ENCODE measurements around the gene LRRC23. TPM values are rescaled to one million over a fixed set of nuclear protein-coding genes. Genes with fewer than 3 reads are reported as not detected.

Gene LRRC23
- total and polyA plus RNA-seq, 2 of the 13 experiments (the other 11 are each of a cell fraction or from before 2014, with no cell fraction given) = 6.0 to 7.8 TPM

- TF ChIP-seq ZBTB42 (CRISPR knock-in tag; IDR thresholded peaks at IDR 0.05) = 0 out of 2 replicates have a peak, but pooled peaks have one; percentile 40
- TF ChIP-seq JARID2 (CRISPR knock-in tag; IDR thresholded peaks at IDR 0.05; ENCODE audit: insufficient replicate concordance) = no peak
- TF ChIP-seq MAX (IDR thresholded peaks at IDR 0.05) = peak; percentile 84
- no peak for TF ChIP-seq CERS6 (CRISPR knock-in tag; IDR thresholded peaks at IDR 0.05)
- peak; percentile 91 for TF ChIP-seq SKI (IDR thresholded peaks at IDR 0.05; ENCODE audit: partially characterized antibody)
- TF ChIP-seq, protein P1, sequence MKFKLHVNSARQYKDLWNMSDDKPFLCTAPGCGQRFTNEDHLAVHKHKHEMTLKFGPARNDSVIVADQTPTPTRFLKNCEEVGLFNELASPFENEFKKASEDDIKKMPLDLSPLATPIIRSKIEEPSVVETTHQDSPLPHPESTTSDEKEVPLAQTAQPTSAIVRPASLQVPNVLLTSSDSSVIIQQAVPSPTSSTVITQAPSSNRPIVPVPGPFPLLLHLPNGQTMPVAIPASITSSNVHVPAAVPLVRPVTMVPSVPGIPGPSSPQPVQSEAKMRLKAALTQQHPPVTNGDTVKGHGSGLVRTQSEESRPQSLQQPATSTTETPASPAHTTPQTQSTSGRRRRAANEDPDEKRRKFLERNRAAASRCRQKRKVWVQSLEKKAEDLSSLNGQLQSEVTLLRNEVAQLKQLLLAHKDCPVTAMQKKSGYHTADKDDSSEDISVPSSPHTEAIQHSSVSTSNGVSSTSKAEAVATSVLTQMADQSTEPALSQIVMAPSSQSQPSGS (CRISPR knock-in tag; IDR thresholded peaks at IDR 0.05) = peak; percentile 57; the same call in 1 of the 2 replicates
- TF ChIP-seq GMEB1 (CRISPR knock-in tag; IDR thresholded peaks at IDR 0.05; ENCODE audit: borderline replicate concordance) = peak; percentile 93
- no peak for TF ChIP-seq ZNF83 (CRISPR knock-in tag; IDR thresholded peaks at IDR 0.05; ENCODE audit: borderline replicate concordance)
- TF ChIP-seq LCORL (IDR thresholded peaks at IDR 0.05) = no peak
- peak; percentile 94 for TF ChIP-seq LCORL (CRISPR knock-in tag; IDR thresholded peaks at IDR 0.05)
- no peak for TF ChIP-seq GTF2F1 (IDR thresholded peaks at IDR 0.05; ENCODE audit: low read length)
- TF ChIP-seq ZNF670 (CRISPR knock-in tag; IDR thresholded peaks at IDR 0.05; ENCODE audit: borderline replicate concordance) = 0 out of 2 replicates have a peak, but pooled peaks have one; percentile 33
- peak; percentile 27; the same call in 1 of the 2 replicates for TF ChIP-seq ETV5 (CRISPR knock-in tag; IDR thresholded peaks at IDR 0.05; ENCODE audit: borderline replicate concordance)
- TF ChIP-seq ZBTB44 (CRISPR knock-in tag; IDR thresholded peaks at IDR 0.05) = no peak; the same call in 1 of the 2 replicates
- 0 out of 2 replicates have a peak, but pooled peaks have one; percentile 37 for TF ChIP-seq ARID3A (IDR thresholded peaks at IDR 0.05; ENCODE audit: low read depth, low read length)
- TF ChIP-seq, protein P2, sequence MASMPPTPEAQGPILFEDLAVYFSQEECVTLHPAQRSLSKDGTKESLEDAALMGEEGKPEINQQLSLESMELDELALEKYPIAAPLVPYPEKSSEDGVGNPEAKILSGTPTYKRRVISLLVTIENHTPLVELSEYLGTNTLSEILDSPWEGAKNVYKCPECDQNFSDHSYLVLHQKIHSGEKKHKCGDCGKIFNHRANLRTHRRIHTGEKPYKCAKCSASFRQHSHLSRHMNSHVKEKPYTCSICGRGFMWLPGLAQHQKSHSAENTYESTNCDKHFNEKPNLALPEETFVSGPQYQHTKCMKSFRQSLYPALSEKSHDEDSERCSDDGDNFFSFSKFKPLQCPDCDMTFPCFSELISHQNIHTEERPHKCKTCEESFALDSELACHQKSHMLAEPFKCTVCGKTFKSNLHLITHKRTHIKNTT (CRISPR knock-in tag; IDR thresholded peaks at IDR 0.05) = no peak
- TF ChIP-seq, protein P3, sequence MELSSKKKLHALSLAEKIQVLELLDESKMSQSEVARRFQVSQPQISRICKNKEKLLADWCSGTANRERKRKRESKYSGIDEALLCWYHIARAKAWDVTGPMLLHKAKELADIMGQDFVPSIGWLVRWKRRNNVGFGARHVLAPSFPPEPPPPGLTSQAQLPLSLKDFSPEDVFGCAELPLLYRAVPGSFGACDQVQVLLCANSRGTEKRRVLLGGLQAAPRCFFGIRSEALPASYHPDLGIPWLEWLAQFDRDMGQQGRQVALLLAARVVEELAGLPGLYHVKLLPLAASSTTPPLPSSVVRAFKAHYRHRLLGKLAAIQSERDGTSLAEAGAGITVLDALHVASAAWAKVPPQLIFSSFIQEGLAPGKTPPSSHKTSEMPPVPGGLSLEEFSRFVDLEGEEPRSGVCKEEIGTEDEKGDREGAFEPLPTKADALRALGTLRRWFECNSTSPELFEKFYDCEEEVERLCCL (CRISPR knock-in tag; IDR thresholded peaks at IDR 0.05; ENCODE audit: borderline replicate concordance) = no peak
These were observed 13.6 kb upstream of the LRRC23 start (continued) for GRCh38 chr12:6890789-6891645.
